ENCODE results near the gene AKAP5.

Gene AKAP5

GRCh38 chr14:64501411-64502171 is 36.3 kb downstream of the AKAP5 start:
- peak overlapping the region; percentile 94 for H3K4me3 ChIP-seq
- H3K9ac ChIP-seq, result peak overlapping the region; percentile 100
- peak overlapping the region; percentile 94 for H3K4me2 ChIP-seq
- H4K20me1 ChIP-seq, result peaks cover 29% of the 10 kb centered on the region
- H3K27ac ChIP-seq, result peak overlapping the region; percentile 28
- peaks cover 46% of the 10 kb centered on the region for H3K4me1 ChIP-seq
- H3K9me3 ChIP-seq, result no peaks in the 10 kb centered on the region
- H3K27me3 ChIP-seq, result no peaks in the 10 kb centered on the region
- no peak for TF ChIP-seq Cebpa-rat (IDR thresholded peaks at IDR 0.05)
- H3K36me3 ChIP-seq, result peaks cover 11% of the 10 kb centered on the region; the same call in 1 of the 2 replicates

- Histone ChIP-seq H3K4me3 (peak overlapping the region; percentile 94), H4K20me1 (peaks cover 38% of the 10 kb centered on the region)
These were observed 37.2 kb downstream of the AKAP5 start for GRCh38 chr14:64502456-64502855.

GRCh38 chr14:64502887-64503433 is 37.7 kb downstream of the AKAP5 start:
- H3K27me3 ChIP-seq, result no peaks in the 10 kb centered on the region
- peak overlapping the region; percentile 100 for H3K27ac ChIP-seq
- H4K20me1 ChIP-seq, result peaks cover 43% of the 10 kb centered on the region
- H3K4me3 ChIP-seq, result peak overlapping the region; percentile 94
- no peak for TF ChIP-seq Cebpa-rat (IDR thresholded peaks at IDR 0.05)
- H3K9me3 ChIP-seq, result no peaks in the 10 kb centered on the region
- peaks cover 11% of the 10 kb centered on the region; the same call in 1 of the 2 replicates for H3K36me3 ChIP-seq
- H3K4me2 ChIP-seq, result peak overlapping the region; percentile 94
- H3K9ac ChIP-seq, result peak overlapping the region; percentile 100
- peaks cover 60% of the 10 kb centered on the region for H3K4me1 ChIP-seq

More at GRCh38 chr14:64502456-64502855, 37.2 kb downstream of the AKAP5 start:
- peak overlapping the region; percentile 100 for H3K27ac ChIP-seq
- H3K9ac ChIP-seq, result peak overlapping the region; percentile 100
- TF ChIP-seq Cebpa-rat (IDR thresholded peaks at IDR 0.05), result no peak
- H3K9me3 ChIP-seq, result no peaks in the 10 kb centered on the region
- no peaks in the 10 kb centered on the region for H3K27me3 ChIP-seq
- H3K4me2 ChIP-seq, result peak overlapping the region; percentile 94
- H3K36me3 ChIP-seq, result peaks cover 11% of the 10 kb centered on the region; the same call in 1 of the 2 replicates
- H3K4me1 ChIP-seq, result peaks cover 55% of the 10 kb centered on the region

- H3K9me3 ChIP-seq, result no peaks in the 10 kb centered on the region
- peak within 1 kb of the TSS; percentile 100 for H3K9ac ChIP-seq
- no peak for TF ChIP-seq Cebpa-rat (IDR thresholded peaks at IDR 0.05)
- H3K27me3 ChIP-seq, result no peaks in the 10 kb centered on the region
- H4K20me1 ChIP-seq, result peaks cover 50% of the 10 kb centered on the region
- peak within 1 kb of the TSS; percentile 94 for H3K4me2 ChIP-seq
- H3K36me3 ChIP-seq, result peaks cover 7% of the 10 kb centered on the region; the same call in 1 of the 2 replicates
- H3K4me3 ChIP-seq, result peak within 1 kb of the TSS; percentile 94
- peak within 1 kb of the TSS; percentile 100 for H3K27ac ChIP-seq
- H3K4me1 ChIP-seq, result peaks cover 63% of the 10 kb centered on the region
These were observed 38.4 kb downstream of the AKAP5 start, which contains the start of gene ZBTB25 for GRCh38 chr14:64503434-64504309. ZBTB25 (minus strand) TSS chr14:64503838; CDS start chr14:64490533, 13,305 bp downstream.

- no peaks in the 10 kb centered on the region for H3K9me3 ChIP-seq
- TF ChIP-seq Cebpa-rat (IDR thresholded peaks at IDR 0.05), result peak; percentile 24; the same call in 1 of the 2 replicates
- H3K27ac ChIP-seq, result peak within 1 kb of the TSS; percentile 100
- H4K20me1 ChIP-seq, result peaks cover 57% of the 10 kb centered on the region
- H3K4me3 ChIP-seq, result peak within 1 kb of the TSS; percentile 94
- H3K4me1 ChIP-seq, result peaks cover 70% of the 10 kb centered on the region
- no peaks in the 10 kb centered on the region for H3K36me3 ChIP-seq
- no peaks in the 10 kb centered on the region for H3K27me3 ChIP-seq
- peak within 1 kb of the TSS; percentile 94 for H3K4me2 ChIP-seq
- peak within 1 kb of the TSS; percentile 100 for H3K9ac ChIP-seq
These were observed 39.1 kb downstream of the AKAP5 start, which contains the start of gene ZBTB1 for GRCh38 chr14:64504310-64504896. ZBTB1 (plus strand) TSS chr14:64504770; CDS start chr14:64521505, 16,735 bp downstream.

- Histone ChIP-seq H3K4me1 (peaks cover 69% of the 10 kb centered on the region), H3K9ac (peak overlapping the region; percentile 100), H3K27ac (peak overlapping the region; percentile 100), H3K4me2 (peak overlapping the region; percentile 94), H3K36me3 (no peaks in the 10 kb centered on the region), H3K27me3 (no peaks in the 10 kb centered on the region), H3K9me3 (no peaks in the 10 kb centered on the region), H4K20me1 (peaks cover 65% of the 10 kb centered on the region), H3K4me3 (peak overlapping the region; percentile 94)
- no peak for TF ChIP-seq Cebpa-rat (IDR thresholded peaks at IDR 0.05)
These were observed 39.8 kb downstream of the AKAP5 start for GRCh38 chr14:64504897-64505794.

- peaks cover 69% of the 10 kb centered on the region for H3K4me1 ChIP-seq
- peak overlapping the region; percentile 94 for H3K4me2 ChIP-seq
- no peak for TF ChIP-seq Cebpa-rat (IDR thresholded peaks at IDR 0.05)
- peak overlapping the region; percentile 39; the same call in 1 of the 2 replicates for H3K27ac ChIP-seq
- H4K20me1 ChIP-seq, result peaks cover 76% of the 10 kb centered on the region
- H3K36me3 ChIP-seq, result peaks cover 4% of the 10 kb centered on the region; the same call in 1 of the 2 replicates
- H3K27me3 ChIP-seq, result no peaks in the 10 kb centered on the region
- peak overlapping the region; percentile 100 for H3K9ac ChIP-seq
- peak overlapping the region; percentile 94 for H3K4me3 ChIP-seq
- H3K9me3 ChIP-seq, result no peaks in the 10 kb centered on the region
These were observed 41.4 kb downstream of the AKAP5 start for GRCh38 chr14:64506721-64507120.
